Hepatocyte (in vitro differentiated cells): ENCODE measurements around the gene NIN.

Experiments used
- EZH2 ChIP-seq: fragments of 200-600 bp; sonication (generic); IDR thresholded peaks from 2 replicates; pipeline ENCODE4 v1.6.1; 2016; ENCODE audit warnings: antibody characterized with exemption, mild to moderate bottlenecking, borderline replicate concordance
- TF ChIP-seq, protein P1 (sequence below): fragments of 200-600 bp; sonication (generic); IDR thresholded peaks from 2 replicates; pipeline ENCODE4 v1.5.1; 2016; ENCODE audit warnings: antibody characterized with exemption, mild to moderate bottlenecking; ENCODE audit not compliant: poor library complexity

DNA sequence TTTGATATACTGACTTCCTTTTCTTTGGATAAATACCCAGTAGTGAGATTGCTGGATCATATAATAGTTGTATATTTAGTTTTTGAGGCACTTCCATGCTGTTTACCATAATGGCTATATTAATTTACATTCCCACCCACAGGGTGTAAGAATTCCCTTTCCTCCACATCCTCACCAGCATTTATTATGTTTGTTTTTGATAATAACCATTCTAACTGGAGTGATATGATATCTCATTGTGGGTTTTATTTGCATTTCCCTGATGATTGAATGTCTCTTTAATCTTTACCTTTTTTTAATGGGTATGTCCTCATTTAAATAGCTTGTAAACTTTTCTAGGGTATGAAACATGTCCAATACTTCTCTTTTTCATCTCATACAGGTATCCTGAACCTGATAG is 151.3 kb downstream of the NIN start:
- TF ChIP-seq, protein P1, sequence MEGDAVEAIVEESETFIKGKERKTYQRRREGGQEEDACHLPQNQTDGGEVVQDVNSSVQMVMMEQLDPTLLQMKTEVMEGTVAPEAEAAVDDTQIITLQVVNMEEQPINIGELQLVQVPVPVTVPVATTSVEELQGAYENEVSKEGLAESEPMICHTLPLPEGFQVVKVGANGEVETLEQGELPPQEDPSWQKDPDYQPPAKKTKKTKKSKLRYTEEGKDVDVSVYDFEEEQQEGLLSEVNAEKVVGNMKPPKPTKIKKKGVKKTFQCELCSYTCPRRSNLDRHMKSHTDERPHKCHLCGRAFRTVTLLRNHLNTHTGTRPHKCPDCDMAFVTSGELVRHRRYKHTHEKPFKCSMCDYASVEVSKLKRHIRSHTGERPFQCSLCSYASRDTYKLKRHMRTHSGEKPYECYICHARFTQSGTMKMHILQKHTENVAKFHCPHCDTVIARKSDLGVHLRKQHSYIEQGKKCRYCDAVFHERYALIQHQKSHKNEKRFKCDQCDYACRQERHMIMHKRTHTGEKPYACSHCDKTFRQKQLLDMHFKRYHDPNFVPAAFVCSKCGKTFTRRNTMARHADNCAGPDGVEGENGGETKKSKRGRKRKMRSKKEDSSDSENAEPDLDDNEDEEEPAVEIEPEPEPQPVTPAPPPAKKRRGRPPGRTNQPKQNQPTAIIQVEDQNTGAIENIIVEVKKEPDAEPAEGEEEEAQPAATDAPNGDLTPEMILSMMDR, result no peak
- TF ChIP-seq EZH2, result no peak
